NCI-H146 treated with DMSO at 0.1 percent for 48 hours (cell line): ENCODE results near the gene NBPF1.
"Not testable (repeated sequence)": the region's sequence is repeated elsewhere in the genome, so short reads cannot be mapped to it uniquely, and the experiment has no call there.

ENCODE experiments used
- DNase-seq: peaks from one replicate; lab custom pipeline; 2025; ENCODE audit not compliant: unreplicated experiment; lab: John Stamatoyannopoulos, UW

NBPF1 gene

GRCh38 chr1:16642025-16642966, 28.9 kb upstream of the NBPF1 start:
- DNase-seq: not testable (repeated sequence)

DNA sequence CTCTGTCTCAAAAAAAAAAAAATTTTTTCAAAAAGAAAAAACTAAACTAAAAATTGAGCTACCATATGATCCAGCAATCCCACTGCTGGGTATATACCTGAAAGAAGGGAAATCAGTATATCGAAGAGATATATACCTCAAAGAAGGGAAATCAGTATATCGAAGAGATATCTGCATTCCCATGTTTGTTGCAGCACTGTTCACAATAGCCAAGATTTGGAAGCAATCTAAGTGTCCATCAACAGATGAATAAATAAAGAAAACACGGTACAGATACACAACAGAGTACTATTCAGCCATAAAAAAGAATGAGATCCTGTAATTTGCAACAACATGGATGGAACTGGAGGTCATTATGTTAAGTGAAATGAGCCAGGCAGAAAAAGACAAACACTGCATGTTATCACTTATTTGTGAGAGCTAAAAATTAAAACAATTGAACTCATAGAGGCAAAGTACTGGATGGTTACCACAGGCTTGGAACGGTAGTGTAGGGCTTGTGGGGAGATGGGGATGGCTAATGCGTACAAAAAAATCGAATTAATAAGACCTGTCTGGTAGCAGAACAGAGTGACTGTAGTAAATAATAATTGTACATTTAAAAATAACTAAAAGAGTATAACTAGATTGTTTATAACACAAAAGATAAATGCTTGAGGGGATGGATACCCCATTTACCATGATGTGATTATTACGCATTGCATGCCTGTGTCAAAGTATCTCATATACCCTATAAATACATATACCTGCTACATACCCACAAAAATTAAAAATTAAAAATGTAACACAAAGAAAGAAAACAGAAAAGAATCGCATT, 28.0 kb upstream of the NBPF1 start:
- DNase-seq: not testable (repeated sequence)

GRCh38 chr1:16639091-16640031, 26.0 kb upstream of the NBPF1 start:
- DNase-seq: not testable (repeated sequence)

GRCh38 chr1:16637941-16638778, 24.8 kb upstream of the NBPF1 start:
- not testable (repeated sequence) for DNase-seq

DNA sequence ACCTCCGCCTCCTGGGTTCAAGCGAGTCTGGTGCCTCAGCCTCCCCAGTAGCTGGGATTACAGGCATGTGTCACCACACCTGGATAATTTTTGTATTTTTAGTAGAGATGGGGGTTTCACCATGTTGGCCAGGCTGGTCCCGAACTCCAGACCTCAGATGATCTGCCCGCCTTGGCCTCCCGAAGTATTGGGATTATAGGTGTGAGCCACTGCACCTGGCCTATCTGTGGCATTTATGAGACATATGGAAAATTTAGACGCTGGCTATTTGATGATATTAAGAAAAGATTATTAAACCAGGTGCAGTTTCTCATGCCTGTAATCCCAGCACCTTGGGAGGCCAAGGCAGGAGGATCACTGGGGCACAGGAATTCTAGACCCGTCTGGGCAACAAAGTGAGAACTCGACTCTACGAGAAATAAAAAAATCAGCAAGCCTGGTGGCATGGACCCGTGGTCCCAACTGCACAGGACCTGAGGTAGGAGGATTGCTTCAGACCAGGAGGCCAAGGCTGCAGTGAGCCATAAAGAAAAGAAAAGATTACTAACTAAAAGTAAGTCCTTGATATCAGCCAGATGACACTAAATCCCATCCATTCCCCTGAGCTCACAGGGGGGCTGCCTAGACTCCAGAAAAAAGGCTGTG, 23.3 kb upstream of the NBPF1 start:
- DNase-seq: not testable (repeated sequence)

DNA sequence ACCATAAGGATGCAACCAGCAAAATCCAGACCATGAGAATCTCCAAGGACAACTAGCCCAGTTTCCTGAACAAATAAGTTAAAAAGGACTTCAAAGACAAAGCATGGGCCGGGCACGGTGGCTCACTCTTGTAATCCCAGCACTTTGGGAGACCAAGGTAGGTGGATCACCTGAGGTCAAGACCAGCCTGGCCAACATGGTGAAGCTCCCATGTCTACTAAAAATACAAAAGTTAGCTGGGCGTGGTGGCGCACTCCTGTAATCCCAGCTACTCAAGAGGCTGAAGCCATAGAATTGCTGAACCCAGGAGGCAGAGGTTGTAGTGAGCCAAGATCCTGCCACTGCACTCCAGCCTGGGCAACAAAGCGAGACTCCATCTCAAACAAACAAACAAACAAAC, 22.6 kb upstream of the NBPF1 start:
- not testable (repeated sequence) for DNase-seq

DNA sequence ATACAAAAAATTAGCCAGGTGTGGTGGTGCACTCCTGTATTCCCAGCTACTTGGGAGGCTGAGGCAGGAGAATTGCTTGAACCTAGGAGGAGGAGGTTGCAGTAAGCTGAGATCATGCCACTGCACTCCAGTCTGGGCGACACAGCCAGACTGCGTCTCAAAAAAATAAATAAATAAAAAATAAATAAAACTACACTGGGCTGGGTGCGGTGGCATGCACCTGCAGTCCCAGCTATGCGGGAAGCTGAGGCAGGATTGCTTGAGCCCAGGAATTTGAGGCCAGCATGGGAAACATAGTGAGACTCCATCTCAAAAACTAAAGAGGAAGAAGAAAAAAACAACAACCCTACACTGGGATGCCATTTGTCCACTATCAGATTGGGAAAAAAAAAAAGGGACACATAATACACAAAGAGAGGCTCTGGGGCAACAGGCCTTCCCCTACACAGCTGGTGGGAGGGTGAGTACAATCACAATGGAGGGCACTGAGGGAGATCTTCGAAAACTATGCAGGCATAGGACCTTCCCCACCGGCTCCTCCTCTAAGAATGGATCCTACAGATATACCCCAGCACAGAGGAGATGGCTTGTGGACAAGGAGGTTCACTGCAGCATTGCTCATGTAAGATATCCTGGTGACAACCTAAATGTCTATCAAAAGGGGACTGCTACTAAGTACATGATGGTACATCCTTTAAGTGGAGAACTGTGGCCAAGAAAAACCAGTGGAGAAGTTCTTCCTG, 20.3 kb upstream of the NBPF1 start:
- not testable (repeated sequence) for DNase-seq

GRCh38 chr1:16632044-16632850, 18.9 kb upstream of the NBPF1 start:
- DNase-seq: not testable (repeated sequence)

- no peak for DNase-seq
These were observed 18.1 kb upstream of the NBPF1 start for GRCh38 chr1:16631248-16632043.

DNA sequence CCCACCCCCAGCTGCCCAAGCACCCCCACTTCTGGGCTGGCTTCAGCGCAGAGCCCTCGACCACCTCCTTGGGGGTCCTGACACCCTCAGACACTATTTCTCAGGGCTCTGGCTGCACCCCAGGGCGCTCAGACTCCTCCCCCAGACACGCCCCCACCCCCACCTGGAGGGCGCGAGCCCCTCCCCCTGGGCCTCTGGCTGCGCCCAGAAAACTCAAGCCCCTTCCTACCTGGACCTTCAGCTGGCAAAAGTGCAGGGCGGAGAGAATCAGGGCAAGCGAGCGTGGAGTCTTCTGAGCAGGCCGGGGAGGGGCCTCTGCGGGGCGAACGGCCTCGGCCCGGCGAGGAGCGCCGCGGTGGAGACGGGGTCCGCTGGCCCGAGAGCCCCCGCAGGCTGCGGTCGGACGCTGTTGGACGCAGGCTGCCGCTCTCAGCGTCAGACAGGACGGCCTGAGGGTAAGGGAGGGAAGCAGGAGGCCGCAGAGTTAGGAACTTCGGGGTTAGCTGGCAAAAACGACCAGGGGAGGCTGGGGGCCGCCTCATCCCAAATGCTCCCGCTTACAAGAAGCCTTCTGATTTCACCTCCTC, 17.4 kb upstream of the NBPF1 start:
- no peak for DNase-seq

- not testable (repeated sequence) for DNase-seq
These were observed 16.7 kb upstream of the NBPF1 start for GRCh38 chr1:16629916-16630530.

DNA sequence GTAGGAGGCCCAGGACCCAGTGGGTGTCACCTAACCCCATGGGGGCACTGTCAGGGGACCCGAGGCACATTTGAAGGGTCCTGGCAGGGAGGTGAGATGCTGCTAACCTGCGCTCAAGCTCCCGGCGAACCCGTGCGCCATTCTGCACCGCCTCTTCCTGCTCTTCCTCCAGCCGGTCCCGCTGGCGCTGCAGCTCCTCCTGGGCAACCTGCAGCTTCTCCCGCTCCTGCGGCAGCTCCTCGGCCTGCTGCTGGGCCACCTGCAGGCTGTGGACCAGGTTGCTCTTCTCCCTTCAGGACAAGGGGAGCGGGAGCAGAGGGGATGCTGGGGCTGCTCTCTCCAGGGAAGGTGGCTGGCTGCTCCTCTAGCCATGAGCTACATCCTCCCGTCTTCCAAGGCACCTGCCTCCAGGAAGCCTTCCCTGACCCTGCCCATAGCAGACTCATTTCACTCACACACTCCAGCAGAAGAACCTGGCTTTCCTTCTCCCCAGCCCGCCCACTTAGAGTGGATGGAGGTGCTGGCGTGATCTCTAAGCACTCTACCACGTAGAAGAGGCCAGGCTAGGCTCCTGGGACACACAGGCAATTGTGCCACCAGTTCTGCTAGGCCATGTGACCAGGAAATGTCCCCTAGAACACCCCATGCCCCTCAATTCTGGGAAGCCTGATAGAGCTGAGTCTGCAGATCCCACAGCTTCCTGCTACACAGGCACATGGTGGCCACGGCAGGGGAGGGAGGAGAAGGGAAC, 15.2 kb upstream of the NBPF1 start:
- DNase-seq: no peak

DNA sequence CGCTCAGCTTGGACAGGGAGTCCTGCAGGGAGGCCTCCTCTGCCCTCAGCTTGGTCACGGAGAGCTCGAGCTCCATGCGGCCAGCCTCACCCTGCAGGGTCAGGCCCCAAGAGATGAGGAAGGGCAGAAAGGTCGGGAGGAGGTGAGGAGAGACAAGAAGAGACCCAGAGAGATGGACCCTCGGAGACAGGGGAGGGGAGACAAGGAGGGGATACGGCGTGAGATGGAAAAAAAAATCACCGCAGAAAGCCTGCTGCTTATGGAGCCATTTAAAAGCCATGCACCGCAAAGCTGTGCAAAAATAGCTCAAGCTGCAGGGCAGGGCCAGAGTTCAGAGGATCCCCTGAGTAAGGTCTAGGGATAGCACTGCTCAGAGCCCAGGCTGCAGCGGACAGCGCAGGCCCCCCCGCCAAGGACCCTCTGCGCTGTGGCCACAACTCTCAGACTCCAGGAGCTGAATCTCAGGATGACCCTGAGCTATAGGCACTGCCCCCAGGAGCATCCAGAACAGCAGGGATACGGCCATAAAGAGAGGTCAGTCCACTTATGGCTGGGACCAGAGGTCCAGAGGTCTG, 13.1 kb upstream of the NBPF1 start:
- DNase-seq: not testable (repeated sequence)

- no peak for DNase-seq
These were observed 12.4 kb upstream of the NBPF1 start for GRCh38 chr1:16625497-16626408.
